GM12872 (cell line): ENCODE results near the gene MAP3K8.

Experiments
- TF ChIP-seq, protein P1 (sequence below): IDR thresholded peaks from 3 replicates; pipeline ENCODE4 v1.5.1; 2011; ENCODE audit warnings: low read depth, mild to moderate bottlenecking, low read length, moderate library complexity; ENCODE audit not compliant: insufficient read depth

The MAP3K8 gene

DNA sequence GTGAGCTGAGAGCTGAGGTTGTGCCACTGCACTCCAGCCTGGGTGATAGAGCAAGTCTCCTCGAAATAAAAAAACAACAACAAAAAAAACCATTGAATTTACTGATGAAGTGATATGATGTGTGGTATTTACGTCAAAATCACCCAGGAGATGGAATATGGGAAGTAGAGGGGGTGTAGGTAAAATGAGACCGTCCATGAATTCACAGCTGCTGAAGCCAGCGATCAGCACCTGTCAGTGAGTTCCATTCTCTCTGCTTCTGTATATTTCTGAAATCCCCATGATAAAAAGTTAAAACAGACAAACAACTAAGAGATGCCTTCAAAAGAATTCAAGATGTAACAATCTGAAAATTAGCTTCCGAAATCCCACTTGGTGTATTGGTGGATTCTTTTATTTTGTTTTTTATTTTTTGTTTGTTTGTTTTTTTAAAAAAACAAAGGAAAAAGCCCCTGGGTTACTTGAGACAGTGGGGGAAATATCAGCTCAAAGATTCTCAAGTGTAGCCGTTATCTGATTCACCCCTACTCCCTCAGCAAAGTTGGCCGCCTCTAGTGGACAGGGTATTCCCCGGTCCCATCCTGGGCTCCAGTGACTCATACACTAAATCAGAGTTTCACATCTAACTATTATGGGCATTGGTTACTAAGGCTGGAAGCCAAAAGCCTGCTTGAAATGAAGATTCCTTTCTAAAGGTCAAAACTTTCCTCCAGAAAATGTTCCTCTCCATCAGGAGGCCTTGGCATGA, 76.4 kb downstream of the MAP3K8 start:
- TF ChIP-seq, protein P1, sequence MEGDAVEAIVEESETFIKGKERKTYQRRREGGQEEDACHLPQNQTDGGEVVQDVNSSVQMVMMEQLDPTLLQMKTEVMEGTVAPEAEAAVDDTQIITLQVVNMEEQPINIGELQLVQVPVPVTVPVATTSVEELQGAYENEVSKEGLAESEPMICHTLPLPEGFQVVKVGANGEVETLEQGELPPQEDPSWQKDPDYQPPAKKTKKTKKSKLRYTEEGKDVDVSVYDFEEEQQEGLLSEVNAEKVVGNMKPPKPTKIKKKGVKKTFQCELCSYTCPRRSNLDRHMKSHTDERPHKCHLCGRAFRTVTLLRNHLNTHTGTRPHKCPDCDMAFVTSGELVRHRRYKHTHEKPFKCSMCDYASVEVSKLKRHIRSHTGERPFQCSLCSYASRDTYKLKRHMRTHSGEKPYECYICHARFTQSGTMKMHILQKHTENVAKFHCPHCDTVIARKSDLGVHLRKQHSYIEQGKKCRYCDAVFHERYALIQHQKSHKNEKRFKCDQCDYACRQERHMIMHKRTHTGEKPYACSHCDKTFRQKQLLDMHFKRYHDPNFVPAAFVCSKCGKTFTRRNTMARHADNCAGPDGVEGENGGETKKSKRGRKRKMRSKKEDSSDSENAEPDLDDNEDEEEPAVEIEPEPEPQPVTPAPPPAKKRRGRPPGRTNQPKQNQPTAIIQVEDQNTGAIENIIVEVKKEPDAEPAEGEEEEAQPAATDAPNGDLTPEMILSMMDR, result 0 out of 3 replicates have a peak, but pooled peaks have one; percentile 6

DNA sequence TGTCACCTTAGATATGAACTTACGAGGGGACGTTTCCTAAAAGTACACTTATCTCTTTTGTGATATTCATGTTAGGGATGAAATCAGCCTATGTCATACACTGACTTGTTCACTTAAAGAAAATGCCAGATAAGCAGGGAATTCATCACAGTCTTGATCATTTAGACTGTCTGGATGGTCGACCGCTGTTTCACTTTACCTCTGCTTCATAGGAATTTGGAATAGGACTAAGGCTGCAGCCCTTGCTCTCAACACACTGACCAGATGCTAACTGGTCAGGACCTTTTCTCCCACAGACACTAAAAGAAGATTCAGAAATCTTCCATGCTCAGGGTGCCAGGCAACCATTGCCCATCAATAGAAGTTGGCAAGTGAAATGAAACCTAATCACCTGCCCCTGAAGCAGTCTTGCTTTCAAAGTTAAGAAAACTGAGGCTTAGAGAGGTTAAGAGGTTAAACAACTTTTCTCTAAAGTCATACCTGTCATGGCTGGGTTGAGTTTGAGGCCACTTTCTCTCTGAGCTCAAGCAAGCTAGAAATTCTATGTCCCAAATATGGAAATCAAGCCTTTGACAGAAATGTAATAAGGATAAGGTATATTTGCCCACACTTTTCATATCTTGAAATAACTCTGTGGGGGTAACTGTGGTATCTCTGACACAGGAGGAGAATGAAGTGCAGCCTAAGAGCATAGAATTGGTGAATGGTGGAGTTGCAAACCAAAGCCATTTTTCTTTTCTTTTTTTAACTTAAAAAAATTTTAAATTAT, 77.1 kb downstream of the MAP3K8 start:
- TF ChIP-seq, protein P1, result no peak
